ENCODE measurements around the gene DDX42.
"Not testable (repeated sequence)": the region's sequence is repeated elsewhere in the genome, so short reads cannot be mapped to it uniquely, and the experiment has no call there.

Gene DDX42

GRCh38 chr17:63780928-63781327 is 7.0 kb downstream of the DDX42 start:
- DNase-seq (ENCODE audit: low read depth) = no peak

GRCh38 chr17:63783522-63783921 is 9.6 kb downstream of the DDX42 start:
- DNase-seq (ENCODE audit: low read depth) = no peak

DNA sequence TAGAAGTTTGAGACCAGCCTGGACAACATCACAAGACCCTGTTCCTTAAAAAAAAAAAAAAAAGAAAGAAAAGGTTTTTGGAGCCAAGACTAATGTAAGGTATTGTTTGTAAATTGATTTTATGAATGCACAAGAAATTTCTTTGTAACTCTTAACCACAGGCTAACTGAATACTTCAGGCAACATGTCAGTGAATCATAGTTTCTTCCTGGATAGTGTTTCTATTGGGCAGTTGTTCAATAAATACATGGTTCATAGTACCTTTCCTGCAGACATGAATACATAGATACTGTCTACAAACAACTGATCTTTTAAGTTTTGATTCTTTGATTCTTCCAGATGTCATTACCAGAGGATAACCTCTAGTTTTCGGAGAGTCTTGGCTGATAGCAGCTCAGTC is 11.6 kb downstream of the DDX42 start:
- DNase-seq (ENCODE audit: low read depth) = no peak

- no peak for DNase-seq (ENCODE audit: low read depth)
These were observed 12.1 kb downstream of the DDX42 start for GRCh38 chr17:63786117-63786516.

GRCh38 chr17:63786971-63787711 is 13.2 kb downstream of the DDX42 start:
- no peak for DNase-seq (ENCODE audit: low read depth)

DNA sequence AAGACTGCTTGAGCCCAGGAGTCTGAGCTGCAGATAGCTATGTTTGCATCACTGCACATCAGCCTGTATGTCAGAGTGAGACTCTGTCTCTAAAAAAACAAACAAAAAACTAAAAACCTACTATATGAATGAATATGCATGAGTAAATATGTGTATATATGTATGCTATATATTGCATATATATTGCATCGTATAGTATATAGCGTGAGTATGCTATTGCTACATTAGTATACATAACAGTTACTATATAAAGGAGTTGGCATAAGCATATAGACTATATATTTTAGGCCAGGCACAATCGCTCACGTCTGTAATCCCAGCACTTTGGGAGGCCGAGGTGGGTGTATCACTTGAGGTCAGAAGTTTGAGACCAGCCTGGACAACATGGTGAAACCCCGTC is 16.1 kb downstream of the DDX42 start:
- no peak for DNase-seq (ENCODE audit: low read depth)

DNA sequence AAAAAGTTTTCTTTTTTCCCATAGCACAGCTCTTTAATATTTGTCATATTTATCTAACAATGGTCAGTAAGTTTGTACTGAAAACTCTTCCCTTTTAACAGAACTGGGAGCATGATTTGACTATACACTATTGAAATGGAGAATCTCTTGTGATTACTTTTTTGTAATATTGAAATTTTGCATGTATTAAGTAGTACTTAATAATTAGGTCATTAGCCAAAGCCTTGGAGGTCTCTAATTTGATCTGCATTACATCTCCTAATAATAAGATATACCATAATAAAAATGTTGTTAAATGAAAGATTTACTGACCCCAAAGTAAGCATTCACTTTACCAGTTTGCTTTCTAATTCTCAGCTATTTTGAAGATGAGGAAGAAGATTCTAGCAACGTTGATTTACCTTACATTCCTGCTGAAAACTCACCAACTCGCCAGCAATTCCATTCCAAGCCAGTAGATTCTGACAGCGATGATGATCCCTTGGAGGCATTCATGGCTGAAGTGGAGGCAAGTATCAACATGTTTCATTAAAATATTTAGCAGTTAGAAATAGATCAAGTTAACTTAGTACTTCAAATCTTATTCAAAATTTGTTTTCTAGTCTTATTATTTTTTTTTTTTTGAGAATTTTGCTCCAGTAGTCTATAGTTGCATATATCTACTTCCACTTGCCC is 18.2 kb downstream of the DDX42 start:
- no peak for DNase-seq (ENCODE audit: low read depth)

- DNase-seq (ENCODE audit: low read depth) = not testable (repeated sequence)
These were observed 22.4 kb downstream of the DDX42 start for GRCh38 chr17:63796375-63796774.

DNA sequence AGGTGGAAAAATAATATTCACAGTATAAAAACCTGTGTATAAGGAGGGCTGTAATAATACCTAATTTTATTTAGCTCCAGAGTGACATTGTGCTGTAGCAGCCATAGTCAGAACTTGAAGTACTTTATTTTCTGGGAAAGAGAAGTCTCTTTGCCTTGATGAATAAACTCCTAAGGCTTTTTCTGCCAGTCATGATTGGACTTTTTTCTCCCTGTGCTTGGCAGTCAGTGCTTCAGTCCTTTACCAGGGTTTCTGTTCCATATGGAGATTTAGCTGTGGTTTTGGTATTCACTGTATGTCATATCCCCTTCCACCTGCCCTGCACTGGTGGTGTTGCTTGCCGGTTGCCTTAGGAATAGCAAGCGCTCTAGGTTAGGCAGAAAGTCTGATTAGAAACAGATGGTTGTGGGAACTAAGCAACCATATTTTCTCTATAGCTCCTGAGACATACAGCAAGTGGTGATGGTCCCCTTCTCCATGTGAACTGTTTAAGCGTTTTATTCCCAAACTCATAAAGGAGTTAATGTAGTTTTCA is 24.7 kb downstream of the DDX42 start:
- DNase-seq (ENCODE audit: low read depth) = no peak

DNA sequence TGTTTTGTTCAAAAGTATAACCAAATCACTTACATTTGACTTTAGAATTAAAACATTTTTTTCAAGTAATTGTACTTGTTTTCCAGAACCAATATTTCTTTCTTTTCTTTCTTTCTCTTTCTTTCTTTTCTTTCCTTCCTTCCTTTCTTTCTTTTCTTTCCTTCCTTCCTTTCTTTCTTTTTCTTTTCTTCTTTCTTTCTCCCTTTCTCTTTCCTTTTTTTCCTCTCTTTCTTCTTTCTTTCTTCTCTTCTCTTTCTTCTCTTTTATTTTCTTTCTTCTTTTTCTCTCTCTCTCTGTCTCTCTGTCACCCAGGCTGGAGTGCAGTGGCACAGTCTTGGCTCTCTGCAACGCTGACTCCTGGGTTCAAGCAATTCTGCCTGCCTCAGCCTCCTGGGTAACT is 26.8 kb downstream of the DDX42 start:
- no peak for DNase-seq (ENCODE audit: low read depth)

DNA sequence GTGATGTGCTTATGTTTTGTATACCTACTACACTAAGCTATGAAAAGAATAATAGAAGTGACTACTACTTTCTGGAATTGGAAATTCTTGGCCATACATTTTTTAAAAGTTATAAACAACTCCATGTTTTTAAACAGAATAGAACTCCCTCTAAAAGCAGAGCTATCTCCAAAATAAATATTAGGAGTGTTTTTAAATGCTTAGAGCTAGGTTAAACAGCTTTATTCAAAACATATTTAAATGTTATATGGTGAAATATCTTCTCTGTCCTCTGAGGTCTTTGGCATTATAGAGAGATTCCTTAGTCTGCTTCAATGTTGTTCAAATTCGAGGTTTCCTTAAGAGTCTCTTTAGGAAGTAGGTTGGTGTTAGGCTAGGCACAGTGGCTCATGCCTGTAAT is 30.4 kb downstream of the DDX42 start:
- no peak for DNase-seq (ENCODE audit: low read depth)

- DNase-seq (ENCODE audit: low read depth) = no peak
These were observed 31.6 kb downstream of the DDX42 start for GRCh38 chr17:63805591-63805990.

- no peak for DNase-seq (ENCODE audit: low read depth)
These were observed 36.0 kb downstream of the DDX42 start for GRCh38 chr17:63809970-63810369.

- DNase-seq (ENCODE audit: low read depth) = no peak
These were observed 42.2 kb downstream of the DDX42 start for GRCh38 chr17:63816123-63816522.

- DNase-seq (ENCODE audit: low read depth) = no peak
These were observed 42.7 kb downstream of the DDX42 start for GRCh38 chr17:63816669-63817068.

DNA sequence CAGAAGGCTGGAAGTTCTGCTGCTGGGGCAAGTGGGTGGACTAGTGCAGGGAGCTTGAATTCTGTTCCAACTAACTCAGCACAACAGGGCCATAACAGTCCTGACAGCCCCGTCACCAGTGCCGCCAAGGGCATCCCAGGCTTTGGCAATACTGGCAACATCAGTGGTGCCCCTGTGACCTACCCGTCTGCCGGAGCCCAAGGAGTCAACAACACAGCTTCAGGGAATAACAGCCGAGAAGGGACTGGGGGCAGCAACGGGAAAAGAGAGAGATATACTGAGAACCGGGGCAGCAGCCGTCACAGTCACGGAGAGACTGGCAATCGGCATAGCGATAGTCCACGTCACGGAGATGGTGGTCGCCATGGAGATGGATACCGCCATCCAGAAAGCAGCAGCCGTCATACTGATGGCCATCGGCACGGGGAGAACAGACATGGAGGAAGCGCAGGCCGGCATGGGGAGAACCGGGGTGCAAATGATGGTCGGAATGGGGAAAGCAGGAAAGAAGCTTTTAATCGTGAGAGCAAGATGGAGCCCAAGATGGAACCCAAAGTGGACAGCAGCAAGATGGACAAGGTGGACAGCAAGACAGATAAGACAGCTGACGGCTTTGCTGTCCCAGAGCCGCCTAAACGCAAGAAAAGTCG is 43.9 kb downstream of the DDX42 start:
- DNase-seq (ENCODE audit: low read depth) = no peak

DNA sequence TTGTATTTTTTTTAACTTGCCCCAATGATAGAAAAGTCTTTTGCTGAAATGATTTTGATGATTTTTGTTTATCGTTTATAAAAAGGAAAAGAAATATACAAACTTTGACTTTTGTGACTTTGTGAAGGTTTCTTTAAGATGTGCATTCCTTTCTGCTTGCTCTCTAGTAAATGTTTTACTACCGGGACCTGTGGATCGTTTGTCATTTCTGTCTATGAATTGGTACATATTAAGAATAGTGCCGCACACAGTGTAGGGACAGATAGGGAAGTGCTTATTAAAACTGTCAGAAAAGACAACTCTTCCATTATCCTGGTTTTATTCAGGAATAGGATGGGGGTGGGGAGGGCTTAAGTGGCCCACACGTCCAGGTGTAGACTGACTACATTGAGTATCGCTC is 45.2 kb downstream of the DDX42 start:
- no peak for DNase-seq (ENCODE audit: low read depth)

GRCh38 chr17:63819585-63820537 is 45.9 kb downstream of the DDX42 start:
- no peak for DNase-seq (ENCODE audit: low read depth)

GRCh38 chr17:63820963-63821561 is 47.1 kb downstream of the DDX42 start:
- no peak for DNase-seq (ENCODE audit: low read depth)

GRCh38 chr17:63821804-63822203 is 47.8 kb downstream of the DDX42 start:
- DNase-seq (ENCODE audit: low read depth) = no peak

GRCh38 chr17:63822537-63822936 is 48.6 kb downstream of the DDX42 start:
- DNase-seq (ENCODE audit: low read depth) = no peak
